Stimulated activated CD8-positive, alpha-beta memory T cell treated with anti-CD3 and anti-CD28 coated beads, Interleukin-7, amount 100 ng/mL, for 1 hour (primary cell): Measurements from ENCODE around the gene PHLDA3.

ENCODE experiments used
- DNase-seq, 2 donors: peaks; one replicate each; pipeline ENCODE4 v3.0.0-alpha.2; 2020; ENCODE audit warnings: low read depth in 2 of 2

Gene PHLDA3

GRCh38 chr1:201429736-201430501 lies 39.1 kb downstream of the PHLDA3 start:
- DNase-seq: no peak

- DNase-seq: no peak
Measured at GRCh38 chr1:201427963-201428362, 41.0 kb downstream of the PHLDA3 start.

GRCh38 chr1:201426479-201427310 lies 42.3 kb downstream of the PHLDA3 start:
- no peak for DNase-seq

GRCh38 chr1:201424146-201424545 lies 44.8 kb downstream of the PHLDA3 start:
- DNase-seq: no peak

GRCh38 chr1:201423655-201424054 lies 45.3 kb downstream of the PHLDA3 start:
- DNase-seq: no peak

- no peak for DNase-seq
Measured at GRCh38 chr1:201422436-201423030, 46.5 kb downstream of the PHLDA3 start.

GRCh38 chr1:201422026-201422425 lies 47.0 kb downstream of the PHLDA3 start:
- DNase-seq: no peak

GRCh38 chr1:201421041-201421440 lies 47.9 kb downstream of the PHLDA3 start:
- no peak for DNase-seq

- DNase-seq: no peak
Measured at GRCh38 chr1:201420608-201421002, 48.4 kb downstream of the PHLDA3 start.

- no peak for DNase-seq
Measured at GRCh38 chr1:201419746-201420607, 49.0 kb downstream of the PHLDA3 start.

GRCh38 chr1:201419256-201419655 lies 49.7 kb downstream of the PHLDA3 start:
- no peak for DNase-seq

- no peak for DNase-seq
Measured at GRCh38 chr1:201418461-201418860, 50.5 kb downstream of the PHLDA3 start.
